GM19035 (cell line): Measurements from ENCODE around the gene ARHGAP33.

Experiments
- ATAC-seq: cut with Tn5 transposase; IDR thresholded peaks from one replicate; pipeline ENCODE4 v1.9.1; 2021; ENCODE audit not compliant: unreplicated experiment

ARHGAP33 gene

GRCh38 chr19:35739275-35740107, 35.9 kb upstream of the ARHGAP33 start:
- no peak for ATAC-seq

- ATAC-seq = no peak
Measured at GRCh38 chr19:35740108-35740422, 35.3 kb upstream of the ARHGAP33 start.

GRCh38 chr19:35740423-35741202, 34.8 kb upstream of the ARHGAP33 start:
- ATAC-seq = peak; percentile 51

DNA sequence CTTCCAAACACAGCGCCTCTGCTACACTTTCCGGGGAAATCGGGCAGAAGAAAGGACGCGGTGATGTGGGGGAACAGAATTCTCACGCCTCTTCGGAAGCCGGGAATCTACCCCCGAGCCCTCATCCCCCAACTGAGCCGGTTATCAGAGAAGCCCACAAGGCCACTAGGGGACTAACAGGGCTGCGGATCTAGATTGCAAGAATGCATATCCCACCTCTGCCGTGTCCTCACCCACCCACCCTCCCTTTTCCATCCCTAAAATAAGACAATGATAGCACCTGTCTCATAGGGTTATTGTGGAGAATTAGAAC, 34.2 kb upstream of the ARHGAP33 start:
- no peak for ATAC-seq

DNA sequence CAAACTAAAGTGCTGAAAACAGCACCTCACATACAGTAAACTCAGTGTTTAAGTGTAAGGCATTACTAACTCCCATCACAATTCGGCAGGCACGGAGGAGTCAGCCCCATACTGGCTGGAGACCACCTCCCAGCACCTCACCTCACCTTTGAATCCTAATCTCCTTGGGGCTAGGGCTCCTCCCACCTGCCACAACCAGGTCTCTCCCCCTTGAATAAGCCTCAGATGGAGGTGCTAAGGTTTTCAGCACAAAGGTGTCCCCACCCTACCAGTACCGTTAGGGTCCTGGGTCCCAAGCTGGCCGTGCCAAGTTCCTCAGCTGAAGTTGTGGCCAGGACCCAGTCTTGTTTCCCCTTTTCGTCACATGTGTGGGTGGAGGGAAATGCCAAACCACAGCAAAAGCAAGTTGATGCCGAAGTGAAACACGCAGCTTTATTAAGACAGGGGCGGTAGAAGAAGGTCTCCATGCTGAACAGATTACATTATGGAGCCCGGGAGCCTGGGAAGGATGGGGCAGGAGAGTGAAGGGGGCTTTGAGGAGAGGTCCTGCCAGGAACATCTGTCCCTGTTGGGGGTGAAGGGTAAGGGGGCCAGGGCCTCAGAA, 33.1 kb upstream of the ARHGAP33 start, which contains the start of gene IGFLR1:
Gene IGFLR1 (minus strand): TSS at position 332 of the 604 bp plus-strand sequence. CDS start 1,272 bp downstream, outside the sequence.
- ATAC-seq = no peak

DNA sequence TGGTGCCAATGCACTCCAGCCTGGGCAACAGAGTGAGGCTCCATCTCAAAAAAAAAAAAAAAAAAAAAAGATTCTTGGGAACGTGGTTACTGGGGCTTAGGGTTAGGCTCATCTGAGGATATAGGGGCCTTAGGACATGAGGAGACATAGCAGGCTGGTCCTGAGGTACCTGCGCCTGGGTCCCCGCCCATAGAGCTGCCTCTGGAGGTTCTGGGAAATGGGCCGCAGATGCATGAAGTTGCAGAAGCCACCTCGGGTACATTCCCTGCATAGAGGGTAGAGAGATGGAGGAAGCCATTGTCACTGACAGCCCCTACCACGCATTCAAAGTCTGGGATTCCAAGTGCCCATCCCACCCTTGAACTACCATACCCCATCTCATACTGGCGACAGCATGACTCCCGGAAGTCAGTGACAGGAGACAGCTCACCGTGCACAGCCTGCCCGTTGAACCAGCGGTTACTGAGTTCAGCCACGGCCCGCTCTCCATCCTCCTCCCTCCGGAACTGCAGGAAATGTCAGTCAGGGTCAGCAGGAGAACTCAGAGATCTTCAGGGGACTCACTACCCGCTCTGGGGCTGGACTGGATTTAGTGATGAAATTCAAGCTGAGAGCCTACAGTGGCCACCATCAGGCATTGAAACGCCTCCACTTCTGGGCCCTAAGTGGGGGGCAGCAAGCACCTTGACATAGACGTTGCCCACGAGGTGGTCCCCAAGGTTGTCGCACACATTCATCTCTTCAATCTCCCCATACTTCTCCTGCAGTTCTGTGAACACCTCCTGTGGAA, 31.5 kb upstream of the ARHGAP33 start:
- ATAC-seq = no peak

GRCh38 chr19:35744430-35745327, 30.7 kb upstream of the ARHGAP33 start:
- ATAC-seq = peak; percentile 36

GRCh38 chr19:35745328-35746086, 29.9 kb upstream of the ARHGAP33 start, which contains the start of the genes PSENEN and U2AF1L4:
PSENEN (plus strand) TSS chr19:35745651; CDS start chr19:35745931, 280 bp downstream.
U2AF1L4 (minus strand) TSS chr19:35745418; CDS start chr19:35745391, 27 bp downstream.
- ATAC-seq = peak; percentile 50

DNA sequence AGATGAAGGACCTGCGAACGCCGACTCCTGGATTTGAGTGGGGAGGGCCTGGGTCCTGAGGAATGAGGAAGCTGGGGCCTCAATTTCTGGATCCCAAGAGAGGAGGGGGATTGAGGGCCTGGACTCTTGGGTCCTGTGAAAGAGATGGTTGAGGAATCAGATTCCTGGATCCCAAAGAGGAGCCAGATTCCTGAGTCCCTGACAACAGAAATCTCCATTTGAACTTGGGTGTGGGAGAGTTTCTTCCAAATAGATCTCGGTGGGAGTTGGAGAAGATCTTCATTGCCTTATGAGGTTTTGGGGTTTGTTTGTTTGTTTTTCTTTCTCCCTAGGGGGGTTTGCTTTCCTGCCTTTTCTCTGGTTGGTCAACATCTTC, 29.3 kb upstream of the ARHGAP33 start:
- no peak for ATAC-seq

- no peak for ATAC-seq
Measured at GRCh38 chr19:35746531-35746930, 28.8 kb upstream of the ARHGAP33 start.

DNA sequence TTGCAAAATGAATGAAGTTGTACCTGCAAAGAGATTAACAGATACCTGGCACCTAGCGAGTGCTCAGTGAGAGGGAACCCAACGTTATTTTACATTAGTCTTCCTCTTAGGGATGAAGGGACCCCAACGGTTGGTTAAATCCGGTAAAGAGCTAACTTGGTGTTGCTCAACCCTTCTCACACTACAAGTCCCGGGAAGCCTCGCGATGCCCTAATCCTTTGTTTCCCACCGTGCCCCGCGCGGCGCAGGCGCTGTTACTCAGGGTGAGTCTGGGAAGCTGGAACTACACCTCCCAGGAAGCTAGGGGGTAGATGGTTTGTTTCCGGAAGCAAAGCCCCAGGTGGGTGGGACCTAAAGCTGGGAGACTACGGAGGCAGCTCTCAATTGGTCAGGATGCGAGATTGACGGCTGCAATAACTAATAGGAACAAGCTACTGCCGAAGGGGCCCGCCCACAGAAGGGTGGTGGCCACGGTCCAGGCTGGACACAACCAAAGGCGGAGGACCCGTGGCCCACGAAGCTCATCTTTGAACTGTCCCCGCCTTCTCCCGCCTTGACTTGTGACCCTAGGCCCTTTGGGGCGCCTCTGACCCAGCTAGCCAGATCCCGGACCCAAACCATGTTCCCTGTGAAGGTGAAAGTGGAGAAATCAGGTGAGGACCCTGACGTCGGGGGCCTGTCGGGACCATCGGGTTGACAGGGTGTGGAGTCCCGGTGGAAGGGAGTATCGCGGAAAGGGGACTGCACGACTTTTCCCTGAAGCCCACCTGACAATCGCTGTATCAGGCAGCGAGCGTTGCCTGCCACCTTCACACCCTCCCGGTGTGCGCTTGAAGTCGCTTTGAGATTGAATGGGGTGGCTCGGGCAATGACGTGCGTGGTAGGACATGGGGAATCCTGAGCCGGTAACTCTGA, 27.0 kb upstream of the ARHGAP33 start, which contains the start of gene LIN37:
Gene LIN37 (plus strand): TSS at position 471 of the 915 bp plus-strand sequence. CDS start 149 bp downstream, at position 620.
- ATAC-seq = peak; percentile 70

- ATAC-seq = no peak
Measured at GRCh38 chr19:35750167-35750566, 25.2 kb upstream of the ARHGAP33 start.

DNA sequence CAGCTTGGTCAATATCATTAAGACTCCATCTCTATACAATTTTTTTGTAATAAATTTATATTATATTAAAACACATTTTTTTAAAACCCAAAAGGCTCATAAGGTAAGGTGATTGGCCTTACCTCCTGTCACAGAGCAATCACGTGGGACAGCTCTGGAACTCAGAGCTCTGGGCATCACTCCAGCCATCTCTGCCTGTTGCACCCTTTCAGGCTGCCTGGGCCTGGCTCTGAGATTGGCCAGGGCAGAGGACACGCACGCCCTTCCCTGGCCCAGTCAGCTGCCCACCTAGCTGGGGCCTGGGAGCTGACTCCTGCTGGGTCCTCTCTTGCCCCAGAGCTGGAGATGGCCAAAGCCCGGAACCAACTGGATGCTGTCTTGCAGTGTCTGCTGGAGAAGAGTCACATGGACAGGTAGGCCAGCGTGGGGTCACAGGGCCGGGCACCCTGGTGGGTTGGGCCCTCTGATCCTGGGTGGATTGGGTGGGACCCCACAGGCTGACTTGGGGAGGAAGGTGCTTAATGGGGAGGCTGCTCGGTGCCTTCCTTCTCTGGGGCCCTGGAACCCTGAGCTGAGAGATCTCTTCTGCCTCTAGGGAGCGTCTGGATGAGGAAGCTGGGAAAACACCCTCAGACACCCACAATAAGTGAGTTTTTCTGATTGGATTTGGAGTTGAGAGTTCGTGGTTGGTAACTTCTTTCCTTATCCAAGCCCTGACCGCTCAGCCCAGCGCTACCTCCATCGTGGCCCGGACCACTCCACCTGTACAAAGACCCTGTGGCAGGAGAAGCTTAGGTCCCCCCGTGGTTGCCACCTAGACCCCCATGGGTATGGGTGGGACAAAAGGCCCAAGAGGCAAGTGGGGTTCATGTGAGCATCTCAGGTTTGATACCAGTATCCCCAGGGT, 23.3 kb upstream of the ARHGAP33 start:
- ATAC-seq = no peak

- ATAC-seq = no peak
Measured at GRCh38 chr19:35752746-35753350, 22.5 kb upstream of the ARHGAP33 start.

DNA sequence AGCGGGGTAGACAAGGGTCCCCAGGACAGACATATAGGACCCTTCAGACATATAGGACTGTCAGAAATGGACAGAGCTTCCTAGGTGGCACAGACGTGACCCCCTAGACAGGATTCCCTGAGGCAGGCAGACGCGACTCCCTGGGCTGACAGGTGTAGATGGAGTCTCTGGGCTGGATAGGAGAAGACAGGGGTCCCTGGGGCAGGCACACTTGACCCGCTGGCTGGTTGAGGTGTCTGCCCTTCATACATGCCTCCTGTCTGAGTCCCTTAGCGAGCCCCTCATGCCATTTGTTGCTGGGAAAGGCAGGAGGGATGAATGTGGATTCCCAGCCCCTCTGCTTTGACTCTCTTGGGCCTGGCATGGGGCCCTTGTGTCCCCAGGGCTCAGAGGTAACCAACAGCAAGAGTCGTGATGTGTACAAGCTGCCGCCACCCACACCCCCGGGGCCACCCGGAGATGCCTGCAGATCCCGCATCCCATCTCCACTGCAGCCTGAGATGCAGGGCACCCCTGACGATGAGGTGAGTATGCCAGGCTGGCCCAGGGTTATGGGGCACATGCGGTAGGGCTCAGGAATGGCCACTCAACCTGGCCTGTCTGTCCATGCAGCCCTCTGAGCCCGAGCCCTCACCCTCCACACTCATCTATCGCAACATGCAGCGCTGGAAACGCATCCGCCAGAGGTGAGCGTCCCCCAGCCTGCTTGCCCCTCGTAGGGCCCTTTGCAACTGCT, 21.6 kb upstream of the ARHGAP33 start:
- ATAC-seq = no peak
